NCI-H2107 (cell line): ENCODE measurements around the gene CCAR1.
A peak's percentile ranks its signal among the peaks of the same experiment; 100 is the strongest.
"Not testable (repeated sequence)": the region's sequence is repeated elsewhere in the genome, so short reads cannot be mapped to it uniquely, and the experiment has no call there.

Experiments
- DNase-seq: peaks from one replicate; lab custom pipeline; 2025; lab: John Stamatoyannopoulos, UW

The CCAR1 gene

GRCh38 chr10:68720793-68721672 lies at the start of gene CCAR1:
Gene CCAR1 (plus strand): TSS chr10:68721239. CDS start chr10:68722505, 1,266 bp downstream.
- DNase-seq: peak; percentile 80

- DNase-seq: no peak
Measured at GRCh38 chr10:68684413-68684812, 36.6 kb upstream of the CCAR1 start.

- DNase-seq: no peak
Measured at GRCh38 chr10:68696018-68696417, 25.0 kb upstream of the CCAR1 start.

GRCh38 chr10:68697106-68697505 lies 23.9 kb upstream of the CCAR1 start:
- no peak for DNase-seq

GRCh38 chr10:68700197-68700596 lies 20.8 kb upstream of the CCAR1 start:
- no peak for DNase-seq

GRCh38 chr10:68705548-68705947 lies 15.5 kb upstream of the CCAR1 start:
- no peak for DNase-seq

- DNase-seq: not testable (repeated sequence)
Measured at GRCh38 chr10:68708987-68709386, 12.1 kb upstream of the CCAR1 start.

- DNase-seq: not testable (repeated sequence)
Measured at GRCh38 chr10:68713065-68713464, 8.0 kb upstream of the CCAR1 start.

- DNase-seq: no peak
Measured at GRCh38 chr10:68717435-68717834, 3.6 kb upstream of the CCAR1 start.

- no peak for DNase-seq
Measured at GRCh38 chr10:68721673-68722335, 765 bp downstream of the CCAR1 start.

- no peak for DNase-seq
Measured at GRCh38 chr10:68725016-68725415, 4.0 kb downstream of the CCAR1 start.

- DNase-seq: no peak
Measured at GRCh38 chr10:68727146-68727545, 6.1 kb downstream of the CCAR1 start.

GRCh38 chr10:68732651-68733050 lies 11.6 kb downstream of the CCAR1 start:
- DNase-seq: no peak

GRCh38 chr10:68734349-68734748 lies 13.3 kb downstream of the CCAR1 start:
- DNase-seq: no peak

GRCh38 chr10:68735119-68735518 lies 14.1 kb downstream of the CCAR1 start:
- no peak for DNase-seq

GRCh38 chr10:68735739-68736138 lies 14.7 kb downstream of the CCAR1 start:
- DNase-seq: not testable (repeated sequence)

GRCh38 chr10:68740676-68741075 lies 19.6 kb downstream of the CCAR1 start:
- not testable (repeated sequence) for DNase-seq

GRCh38 chr10:68742397-68742796 lies 21.4 kb downstream of the CCAR1 start:
- no peak for DNase-seq

GRCh38 chr10:68752711-68753350 lies 31.8 kb downstream of the CCAR1 start:
- DNase-seq: no peak

- no peak for DNase-seq
Measured at GRCh38 chr10:68756246-68756645, 35.2 kb downstream of the CCAR1 start.

GRCh38 chr10:68756766-68757165 lies 35.7 kb downstream of the CCAR1 start:
- no peak for DNase-seq

- DNase-seq: no peak
Measured at GRCh38 chr10:68759223-68759863, 38.3 kb downstream of the CCAR1 start.
